IPS-15b (cell line): ENCODE results near the gene PDRG1.

ENCODE experiments used
- H3K27me3 ChIP-seq: one replicate; pipeline ENCODE4 v1.6.1; 2013; ENCODE audit warnings: low read length; ENCODE audit not compliant: control insufficient read depth, insufficient read depth
- H3K36me3 ChIP-seq: one replicate; pipeline ENCODE4 v1.6.1; 2013; ENCODE audit warnings: low read length; ENCODE audit not compliant: control insufficient read depth, insufficient read depth
- H3K4me1 ChIP-seq: one replicate; pipeline ENCODE4 v1.6.1; 2013; ENCODE audit warnings: mild to moderate bottlenecking, low read length; ENCODE audit not compliant: control insufficient read depth, insufficient read depth
- H3K4me3 ChIP-seq: one replicate; pipeline ENCODE4 v1.5.1; 2013; ENCODE audit warnings: low read depth, low read length
- H3K9ac ChIP-seq: one replicate; pipeline ENCODE4 v1.6.1; 2013; ENCODE audit warnings: low read depth, mild to moderate bottlenecking, low read length
- H3K9me3 ChIP-seq: one replicate; pipeline ENCODE4 v1.6.1; 2013; ENCODE audit warnings: mild to moderate bottlenecking, low read length; ENCODE audit not compliant: control insufficient read depth, insufficient read depth

PDRG1 gene

DNA sequence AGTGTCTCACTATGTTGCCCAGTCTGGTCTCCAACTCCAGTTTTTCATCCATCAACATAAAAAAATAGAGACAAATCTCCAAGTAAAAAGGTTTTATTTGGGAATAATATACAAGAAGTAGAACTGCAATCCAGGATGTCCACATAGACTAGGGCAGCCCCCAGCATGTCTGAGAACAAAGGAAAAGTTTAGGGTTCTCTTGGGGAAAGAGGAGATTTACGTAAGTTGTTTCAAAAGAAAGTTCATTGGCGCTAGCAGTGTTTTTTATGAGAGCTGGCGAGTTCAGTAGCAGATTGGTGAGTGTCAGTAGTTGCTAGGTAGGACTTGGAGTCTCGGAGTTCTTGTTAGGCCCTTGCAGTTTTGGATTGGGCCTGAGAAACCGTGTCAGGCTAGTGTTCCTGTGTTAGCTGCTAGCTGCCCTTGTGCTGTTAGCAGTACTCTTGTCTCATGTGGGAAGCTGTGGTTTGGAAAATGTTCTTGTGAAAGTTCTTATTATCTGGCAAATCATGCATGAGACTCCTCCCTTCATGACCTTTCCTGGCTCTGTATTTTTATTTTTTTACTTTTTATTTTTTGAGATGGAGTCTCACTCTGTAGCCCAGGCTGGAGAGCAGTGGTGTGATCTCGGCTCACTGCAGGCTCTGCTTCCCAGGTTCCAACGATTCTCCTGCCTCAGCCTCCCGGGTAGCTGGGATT is 56.7 kb downstream of the PDRG1 start:
- no peaks in the 10 kb centered on the region for H3K4me1 ChIP-seq
- no peaks in the 10 kb centered on the region for H3K36me3 ChIP-seq
- H3K9ac ChIP-seq = no peak overlapping the region
- no peaks in the 10 kb centered on the region for H3K9me3 ChIP-seq
- no peaks in the 10 kb centered on the region for H3K27me3 ChIP-seq
- H3K4me3 ChIP-seq = no peak overlapping the region
